Heart left ventricle (tissue), 13 donors: ENCODE data around the gene HIVEP1.

Experiments used
- CTCF ChIP-seq, 12 donors: fragments of 200-600 bp; sonication (generic) in 4 of 12; IDR thresholded peaks; one replicate each; pipeline versions ENCODE4 v1.5.0 to v1.8.0; 2018 to 2022; ENCODE audit warnings: antibody characterized with exemption in 12 of 12, mild to moderate bottlenecking in 5 of 12
- POLR2A ChIP-seq, 2 donors: fragments of 450-650 bp; IDR thresholded peaks; one replicate each; pipeline ENCODE4 v1.6.1; 2017; ENCODE audit warnings: antibody characterized with exemption in 2 of 2, mild to moderate bottlenecking in 2 of 2, moderate library complexity in 2 of 2
- donor health status: ischemic (EF 13 %, LVEDD 7.1; RV severe dilation, severe dysfunction).
- donor health status: DM: no; HTN: yes; CAD: no.
- donor health status: DM: no; HTN: no; CAD: no.
- donor health status: ischemic (EF 25% LVEDD 6.9; RV normal size, moderate dysfunction).
- donor health status: ischemic (EF 25% LVEDD 5.7; RV mildly dilated, moderate dysfunction).
- donor health status: ischemic (EF 35%, LVEDD 5.7; RV mildly dilated, moderate dysfunction).
- donor health status: nonischemic (EF 11% LVEDD 7.7; RV severe dilation, severe dysfunction).
- donor health status: DM: yes; HTN: yes; CAD: no.
- donor health status: PGD.
- donor health status: ischemic (EF 29% LVEDD 5.4; RV normal size, mild dysfunction).
- donor health status: nonischemic (EF 23%, LVEDD 6.1; RV moderate dilation, normal function).

GRCh38 chr6:12125396-12125795, 113.3 kb downstream of the HIVEP1 start:
- TF ChIP-seq CTCF (IDR thresholded peaks at IDR 0.05): no peak
- TF ChIP-seq POLR2A (IDR thresholded peaks at IDR 0.05): no peak
